SK-N-SH (cell line): ENCODE results near the gene RSRC1. TPM values are rescaled to one million over a fixed set of nuclear protein-coding genes. Genes with fewer than 3 reads are reported as not detected.

Experiments used
- CTCF ChIA-PET: fragments of 300-600, 350-600 bp; formaldehyde crosslinking; extraction: SDS; loops from one replicate; lab custom pipeline; 2021; lab: Yijun Ruan, JAX
- POLR2A ChIA-PET: fragments of 350-600 bp; sonication (Branson Sonifier 250); formaldehyde crosslinking; extraction: SDS; loops from one replicate; lab custom pipeline; 2020; ENCODE audit warnings: antibody characterized with exemption, inconsistent platforms; lab: Yijun Ruan, JAX
- DNase-seq: peaks from one replicate; pipeline ENCODE4 v3.0.0; 2012
- H2AFZ ChIP-seq: fragments of 200-600 bp; sonication (generic); 2 replicates; pipeline ENCODE4 v1.8.1; 2016; ENCODE audit warnings: antibody characterized with exemption, mild to moderate bottlenecking, low read depth
- H3F3A ChIP-seq: fragments of 200-600 bp; sonication (generic); replicated peaks from 2 replicates; pipeline ENCODE3; 2016; ENCODE audit warnings: antibody characterized with exemption, mild to moderate bottlenecking; ENCODE audit not compliant: insufficient read depth
- H3K27ac ChIP-seq, 2 experiments: fragments of 200-500 bp in 1 of 2; fragments of 200-600 bp in 1 of 2; sonication (Bioruptor generic) in 1 of 2; sonication (generic), shearing (Covaris generic) in 1 of 2; 2 replicates each; pipeline versions ENCODE4 v1.5.1 to v1.6.1; 2014 to 2016; ENCODE audit warnings: low read depth in 2 of 2, inconsistent platforms in 1 of 2, low read length in 1 of 2, mild to moderate bottlenecking in 1 of 2, mixed read lengths in 1 of 2
- H3K27me3 ChIP-seq: fragments of 200-600 bp; sonication (generic), shearing (Covaris generic); 2 replicates; pipeline ENCODE4 v1.6.1; 2016; ENCODE audit warnings: mixed run types; ENCODE audit not compliant: insufficient read depth
- H3K36me3 ChIP-seq, 2 experiments: fragments of 200-500 bp in 1 of 2; fragments of 200-600 bp in 1 of 2; sonication (Bioruptor generic) in 1 of 2; sonication (generic) in 1 of 2; replicated peaks in 1 of 2; 2 replicates each; pipeline versions ENCODE3 to v1.5.1; 2014 to 2016; ENCODE audit warnings: low read length in 1 of 2, mild to moderate bottlenecking in 1 of 2; ENCODE audit not compliant: insufficient read depth in 2 of 2, control insufficient read depth in 1 of 2
- H3K4me1 ChIP-seq, 2 experiments: fragments of 200-500 bp in 1 of 2; fragments of 200-600 bp in 1 of 2; sonication (Bioruptor generic) in 1 of 2; sonication (generic), shearing (Covaris generic) in 1 of 2; 2 replicates each; pipeline versions ENCODE4 v1.5.1 to v1.6.1; 2014 to 2016; ENCODE audit warnings: low read depth in 1 of 2, low read length in 1 of 2, mixed run types in 1 of 2; ENCODE audit not compliant: insufficient read depth in 2 of 2, control insufficient read depth in 1 of 2
- H3K4me2 ChIP-seq: fragments of 200-600 bp; sonication (generic), shearing (Covaris generic); 2 replicates; pipeline ENCODE4 v1.6.1; 2017; ENCODE audit warnings: mixed run types
- H3K4me3 ChIP-seq, 2 experiments: fragments of 200-500 bp in 1 of 2; fragments of 200-600 bp in 1 of 2; sonication (Bioruptor generic) in 1 of 2; sonication (generic), shearing (Covaris generic) in 1 of 2; 2 replicates each; pipeline versions ENCODE4 v1.5.1 to v1.8.1; 2014 to 2016; ENCODE audit warnings: low read depth in 2 of 2, inconsistent platforms in 1 of 2, low read length in 1 of 2, mild to moderate bottlenecking in 1 of 2, mixed read lengths in 1 of 2, moderate library complexity in 1 of 2
- H3K79me2 ChIP-seq: fragments of 200-600 bp; sonication (generic); 2 replicates; pipeline ENCODE4 v1.8.1; 2017; ENCODE audit warnings: mild to moderate bottlenecking; ENCODE audit not compliant: insufficient read depth
- H3K9ac ChIP-seq: fragments of 200-600 bp; sonication (generic); 2 replicates; pipeline ENCODE4 v1.6.1; 2017; ENCODE audit warnings: mixed run types
- H3K9me2 ChIP-seq: fragments of 200-600 bp; sonication (generic); 2 replicates; pipeline ENCODE4 v1.6.1; 2017; ENCODE audit warnings: mixed run types
- H3K9me3 ChIP-seq: fragments of 200-600 bp; sonication (generic); 2 replicates; pipeline ENCODE4 v1.6.1; 2017; ENCODE audit warnings: mixed run types, mild to moderate bottlenecking, moderate library complexity
- H4K20me1 ChIP-seq: fragments of 200-600 bp; sonication (generic); 2 replicates; pipeline ENCODE4 v1.6.1; 2017; ENCODE audit warnings: mild to moderate bottlenecking, mixed run types; ENCODE audit not compliant: insufficient read depth
- CHD2 ChIP-seq: fragments of 150-350 bp; IDR thresholded peaks from 2 replicates; pipeline ENCODE4 v1.6.1; 2018; ENCODE audit warnings: low read length; ENCODE audit not compliant: partially characterized antibody
- EZH2phosphoT487 ChIP-seq: fragments of 200-600 bp; sonication (generic); IDR thresholded peaks from 2 replicates; pipeline ENCODE4 v1.6.1; 2017; ENCODE audit warnings: low read depth, mixed run types, mild to moderate bottlenecking, antibody characterized with exemption, moderate library complexity, borderline replicate concordance
- JUND ChIP-seq: IDR thresholded peaks from 2 replicates; pipeline ENCODE4 v1.4.0; 2012
- MEF2A ChIP-seq: IDR thresholded peaks from 2 replicates; pipeline ENCODE4 v1.4.0; 2012; ENCODE audit warnings: low read depth, borderline replicate concordance
- NRF1 ChIP-seq: IDR thresholded peaks from 2 replicates; pipeline ENCODE4 v1.6.1; 2012; ENCODE audit warnings: low read depth, mild to moderate bottlenecking, low read length
- PBX3 ChIP-seq: IDR thresholded peaks from 2 replicates; pipeline ENCODE4; 2012
- POLR2AphosphoS5 ChIP-seq: IDR thresholded peaks from 2 replicates; pipeline ENCODE4 v1.6.1; 2012; ENCODE audit warnings: low read depth, low read length
- RFX5 ChIP-seq: IDR thresholded peaks from 2 replicates; pipeline ENCODE4 v1.6.1; 2012; ENCODE audit warnings: mild to moderate bottlenecking, improper control_type of control experiment, low read length
- SIN3A ChIP-seq: IDR thresholded peaks from 2 replicates; pipeline ENCODE4 v1.6.1; 2012; ENCODE audit warnings: low read depth, mild to moderate bottlenecking, low read length, moderate library complexity, borderline replicate concordance
- USF1 ChIP-seq: IDR thresholded peaks from 2 replicates; pipeline ENCODE4 v1.4.0; 2012; ENCODE audit warnings: low read depth, borderline replicate concordance
- WGBS: methylation state at CpG from one replicate; pipeline ENCODE4 v1.1.6; 2017; ENCODE audit warnings: low lambda C conversion rate; 5-methylcytosine and 5-hydroxymethylcytosine counted together
- polyA plus RNA-seq, 3 experiments: library from polyadenylated mRNA; depleted of rRNA; stranded (reverse); fragments of >200 nt; gene quantifications; 2 replicates each; pipeline ENCODE4 v1.2.3, GENCODE V29; 2012
- TF ChIP-seq, protein P1 (sequence below): fragments of 200-600 bp; sonication (generic); IDR thresholded peaks from 2 replicates; pipeline ENCODE4 v1.6.1; 2017; ENCODE audit warnings: antibody characterized with exemption, mild to moderate bottlenecking, moderate library complexity
- TF ChIP-seq, protein P2 (sequence below): IDR thresholded peaks from 2 replicates; pipeline ENCODE4 v1.4.0; 2012; ENCODE audit warnings: low read depth

RSRC1 gene
- polyA plus RNA-seq, 1 of the 3 experiments (the other 2 are of a cell fraction), result 4.5 TPM

DNA sequence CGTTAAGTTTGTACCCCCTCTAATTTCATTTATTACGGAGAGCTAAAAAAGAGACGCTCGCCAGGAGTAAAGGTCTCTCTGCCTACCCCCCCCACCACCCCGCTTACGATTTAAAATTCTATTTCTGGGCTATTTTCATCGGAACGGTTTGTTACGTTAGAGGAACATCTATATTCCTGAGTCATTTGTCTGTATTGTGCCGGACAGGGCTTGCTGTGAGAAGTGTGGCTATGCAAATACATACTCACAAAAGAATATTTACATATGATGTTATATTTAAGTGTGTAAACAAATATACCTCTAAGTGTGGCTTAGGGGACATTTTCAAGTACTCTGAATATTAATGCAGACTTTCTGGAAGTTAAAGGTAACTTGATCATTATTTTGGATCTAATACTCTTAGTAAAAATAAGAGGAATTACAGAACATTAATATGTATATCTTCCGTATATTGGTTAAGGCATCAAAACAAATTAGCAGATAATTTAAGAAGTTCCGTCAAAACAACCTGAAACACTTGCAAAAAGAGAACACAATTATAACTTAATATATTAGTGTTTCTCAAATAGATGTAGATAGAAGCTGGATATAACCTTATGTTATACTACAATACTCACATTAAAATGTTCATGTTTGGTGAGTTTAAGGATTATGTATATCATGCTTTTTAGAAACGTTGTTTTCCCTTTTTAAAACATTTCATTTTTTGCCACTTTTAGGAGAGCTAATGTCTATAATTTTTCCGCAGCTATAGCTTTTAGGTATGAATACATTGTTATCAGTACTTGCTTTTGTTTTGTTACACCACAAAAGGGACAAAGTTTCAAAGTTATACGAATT, 2.1 kb upstream of the RSRC1 start:
- H3K27me3 ChIP-seq, result no peaks in the 10 kb centered on the region
- DNase-seq, result no peak
- TF ChIP-seq MEF2A (no peak), POLR2AphosphoS5 (no peak), EZH2phosphoT487 (no peak), NRF1 (no peak), RFX5 (no peak), SIN3A (no peak), CHD2 (no peak), USF1 (no peak), PBX3 (no peak), JUND (no peak)
- TF ChIP-seq, protein P1, sequence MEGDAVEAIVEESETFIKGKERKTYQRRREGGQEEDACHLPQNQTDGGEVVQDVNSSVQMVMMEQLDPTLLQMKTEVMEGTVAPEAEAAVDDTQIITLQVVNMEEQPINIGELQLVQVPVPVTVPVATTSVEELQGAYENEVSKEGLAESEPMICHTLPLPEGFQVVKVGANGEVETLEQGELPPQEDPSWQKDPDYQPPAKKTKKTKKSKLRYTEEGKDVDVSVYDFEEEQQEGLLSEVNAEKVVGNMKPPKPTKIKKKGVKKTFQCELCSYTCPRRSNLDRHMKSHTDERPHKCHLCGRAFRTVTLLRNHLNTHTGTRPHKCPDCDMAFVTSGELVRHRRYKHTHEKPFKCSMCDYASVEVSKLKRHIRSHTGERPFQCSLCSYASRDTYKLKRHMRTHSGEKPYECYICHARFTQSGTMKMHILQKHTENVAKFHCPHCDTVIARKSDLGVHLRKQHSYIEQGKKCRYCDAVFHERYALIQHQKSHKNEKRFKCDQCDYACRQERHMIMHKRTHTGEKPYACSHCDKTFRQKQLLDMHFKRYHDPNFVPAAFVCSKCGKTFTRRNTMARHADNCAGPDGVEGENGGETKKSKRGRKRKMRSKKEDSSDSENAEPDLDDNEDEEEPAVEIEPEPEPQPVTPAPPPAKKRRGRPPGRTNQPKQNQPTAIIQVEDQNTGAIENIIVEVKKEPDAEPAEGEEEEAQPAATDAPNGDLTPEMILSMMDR, result no peak
- TF ChIP-seq, protein P2, sequence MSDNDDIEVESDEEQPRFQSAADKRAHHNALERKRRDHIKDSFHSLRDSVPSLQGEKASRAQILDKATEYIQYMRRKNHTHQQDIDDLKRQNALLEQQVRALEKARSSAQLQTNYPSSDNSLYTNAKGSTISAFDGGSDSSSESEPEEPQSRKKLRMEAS, result no peak
- ChIA-PET CTCF (interaction anchor here (0.7 to 3.0 kb wide), 5 partner anchors 102 to 501 kb away, joined by 3 to 10 read pairs (median 5); no protein-coding TSS in a partner anchor), POLR2A (interaction anchor here (0.6 to 1.0 kb wide), 2 partner anchors 234 to 670 kb away, joined by 3 read pairs; no protein-coding TSS in a partner anchor)
- H4K20me1 ChIP-seq, result peaks cover 3% of the 10 kb centered on the region; the same call in 1 of the 2 replicates
- H3K27ac ChIP-seq, result peak overlapping the region in 1 of 2 experiments; percentile 97; a peak in 1 of 4 replicates
- peaks cover 3 to 15% of the 10 kb centered on the region in 2 experiments; a peak in 3 of 4 replicates for H3K4me1 ChIP-seq
- peak overlapping the region; percentile 91 for H3K4me2 ChIP-seq
- H3F3A ChIP-seq, result peaks cover 16% of the 10 kb centered on the region
- H2AFZ ChIP-seq, result peak overlapping the region; percentile 99
- H3K9me2 ChIP-seq, result no peaks in the 10 kb centered on the region
- peak overlapping the region; percentile 90 to 91 for H3K4me3 ChIP-seq
- 66% methylated on average over 15 of the region's 15 CpGs for WGBS
- 0 out of 2 replicates have a peak overlapping the region, but pooled peaks have one; percentile 25 for H3K9ac ChIP-seq
- no peaks in the 10 kb centered on the region for H3K9me3 ChIP-seq
- peaks cover 49% of the 10 kb centered on the region for H3K79me2 ChIP-seq
- peaks cover 0 to 3% of the 10 kb centered on the region in 2 experiments for H3K36me3 ChIP-seq
